ENCODE data around the gene CLEC2D. TPM values are rescaled to one million over a fixed set of nuclear protein-coding genes. Genes with fewer than 3 reads are reported as not detected.

Gene CLEC2D
- total and polyA plus RNA-seq, 2 donors (not counting 3 experiments of a cell fraction or from before 2014, with no cell fraction given) = 1.8 to 4.1 TPM

GRCh38 chr12:9732921-9733461 is 63.5 kb downstream of the CLEC2D start, which contains the start of gene CLECL1:
Gene CLECL1, minus strand, starts transcription at chr12:9733097.
- TF ChIP-seq, protein P1, sequence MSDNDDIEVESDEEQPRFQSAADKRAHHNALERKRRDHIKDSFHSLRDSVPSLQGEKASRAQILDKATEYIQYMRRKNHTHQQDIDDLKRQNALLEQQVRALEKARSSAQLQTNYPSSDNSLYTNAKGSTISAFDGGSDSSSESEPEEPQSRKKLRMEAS (IDR thresholded peaks at IDR 0.05; ENCODE audit: insufficient read depth, insufficient read length) = no peak
- TF ChIP-seq POLR2AphosphoS5 (IDR thresholded peaks at IDR 0.05; ENCODE audit: insufficient read depth, low read depth, low read length) (no peak), MYC (IDR thresholded peaks at IDR 0.05; ENCODE audit: low read depth, low read length) (no peak), EZH2 (IDR thresholded peaks at IDR 0.05; ENCODE audit: borderline replicate concordance, low read depth, low read length, severe bottlenecking) (no peak), JUN (IDR thresholded peaks at IDR 0.05; ENCODE audit: borderline replicate concordance, insufficient read depth, insufficient read length, low read depth) (no peak), FOS (IDR thresholded peaks at IDR 0.05; ENCODE audit: borderline replicate concordance, insufficient read depth, low read length) (no peak), GATA2 (IDR thresholded peaks at IDR 0.05; ENCODE audit: insufficient read depth, insufficient read length, low read depth, low read length) (no peak), POLR2A (IDR thresholded peaks at IDR 0.05; ENCODE audit: low read depth, low read length) (no peak), CTCF (IDR thresholded peaks at IDR 0.05; ENCODE audit: extremely low read depth in 1 of 2, insufficient read depth in 1 of 2, low read depth in 1 of 2, low read length in 2 of 2) (no peak)
- ChIA-PET CTCF (interaction anchor here (1.8 kb wide), 1 partner anchor 10 kb away, joined by 6 read pairs; no protein-coding TSS in a partner anchor), POLR2A (no interaction called here)
- H4K20me1 ChIP-seq (replicated peaks; ENCODE audit: control insufficient read depth, extremely low read depth, insufficient read depth, low read length) = no peaks in the 10 kb centered on the region
- no peaks in the 10 kb centered on the region for H3K79me2 ChIP-seq (ENCODE audit: control insufficient read depth, insufficient read depth, low read length)
- H3K4me1 ChIP-seq (ENCODE audit: control insufficient read depth, extremely low read depth, insufficient read depth, low read length) = peaks cover 7% of the 10 kb centered on the region
- no peaks in the 10 kb centered on the region for H3K27me3 ChIP-seq (ENCODE audit: control insufficient read depth in 2 of 2, insufficient read depth in 2 of 2, low read length in 2 of 2)
- H3K9me3 ChIP-seq (replicated peaks; ENCODE audit: control insufficient read depth, insufficient read depth, low read length) = no peaks in the 10 kb centered on the region
- H3K4me2 ChIP-seq (ENCODE audit: insufficient read depth, low read length) = no peak within 1 kb of the TSS
- no peak within 1 kb of the TSS for H3K9ac ChIP-seq (replicated peaks; ENCODE audit: extremely low read depth, insufficient read depth, low read length)
- no peak within 1 kb of the TSS for H2AFZ ChIP-seq (ENCODE audit: low read depth, low read length)
- BruUV-seq (replicated peaks) = no TSS peak
- H3K9me1 ChIP-seq (replicated peaks; ENCODE audit: control insufficient read depth, extremely low read depth, insufficient read depth, low read length) = peaks cover 2% of the 10 kb centered on the region
- dilution Hi-C loops (cut with MboI; ENCODE audit: extremely low pct_ligation_motif_present, low sequenced_read_pairs) (no loop called here), intact Hi-C loops (cut with micrococcal nuclease) (no loop called here)
- DNase-seq (ENCODE audit: low read depth, low spot score) (no peak), FAIRE-seq (no peak)
- H3K4me3 ChIP-seq (replicated peaks in 1 of 3; ENCODE audit: insufficient read depth in 1 of 3, low read depth in 1 of 3, low read length in 3 of 3) = no peak within 1 kb of the TSS
- no peaks in the 10 kb centered on the region for H3K36me3 ChIP-seq (ENCODE audit: control insufficient read depth in 2 of 2, extremely low read depth in 1 of 2, insufficient read depth in 2 of 2, low read length in 2 of 2)
- no peak within 1 kb of the TSS for H3K27ac ChIP-seq (ENCODE audit: insufficient read depth, low read depth, low read length)

All from endothelial cell of umbilical vein (primary cell).